Endometrial microvascular endothelial cells (primary cell): ENCODE measurements around the gene JOSD2. TPM values are rescaled to one million over a fixed set of nuclear protein-coding genes. Genes with fewer than 3 reads are reported as not detected.
"Not testable (repeated sequence)": the region's sequence is repeated elsewhere in the genome, so short reads cannot be mapped to it uniquely, and the experiment has no call there.

Experiments
- in situ Hi-C: cut with HindIII; loops from 2 replicates; pipeline ENCODE4 v1.10.0; 2017; ENCODE audit warnings: low sequenced_read_pairs, low pct_unique_long_range_greater_than_20kb; ENCODE audit errors: inconsistent ontology term
- total RNA-seq: library from RNA; depleted of rRNA; stranded (reverse); fragments of >200 nt; gene quantifications from one replicate; pipeline ENCODE4 v1.2.3, GENCODE V29; 2015; ENCODE audit errors: inconsistent ontology term

The JOSD2 gene
- total RNA-seq, 1 donor from 2014 or later: 25.9 TPM

DNA sequence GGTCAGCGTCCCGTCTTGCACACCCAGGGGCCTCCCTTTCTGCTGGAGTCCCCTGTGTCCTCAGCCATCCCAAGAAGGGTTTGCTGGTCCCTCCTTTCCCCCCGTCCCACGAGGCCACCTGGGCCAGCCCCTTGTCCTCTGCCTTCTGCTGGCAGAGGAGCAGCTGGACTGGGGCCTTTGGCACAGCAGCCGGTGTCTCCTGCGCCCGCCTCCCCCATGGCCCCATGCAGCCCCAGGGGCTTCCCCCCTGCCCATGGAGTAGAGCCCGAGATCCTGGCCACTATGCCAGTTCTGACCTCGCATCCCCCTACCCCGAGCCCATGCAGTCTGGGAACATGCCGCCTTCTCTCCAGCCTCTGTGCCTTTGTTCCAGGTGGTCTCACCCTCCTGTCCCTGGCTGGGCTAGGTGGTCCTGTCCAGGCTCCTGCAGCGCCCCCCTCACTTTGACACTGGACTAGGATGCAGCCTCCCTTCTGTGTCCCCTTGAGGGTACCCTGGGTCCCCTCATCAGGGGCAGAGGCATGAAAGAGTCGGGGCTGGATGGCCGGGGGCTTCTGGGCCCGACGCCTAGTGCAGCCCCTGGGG is 28.6 kb downstream of the JOSD2 start:
- in situ Hi-C loops: no loop called here

DNA sequence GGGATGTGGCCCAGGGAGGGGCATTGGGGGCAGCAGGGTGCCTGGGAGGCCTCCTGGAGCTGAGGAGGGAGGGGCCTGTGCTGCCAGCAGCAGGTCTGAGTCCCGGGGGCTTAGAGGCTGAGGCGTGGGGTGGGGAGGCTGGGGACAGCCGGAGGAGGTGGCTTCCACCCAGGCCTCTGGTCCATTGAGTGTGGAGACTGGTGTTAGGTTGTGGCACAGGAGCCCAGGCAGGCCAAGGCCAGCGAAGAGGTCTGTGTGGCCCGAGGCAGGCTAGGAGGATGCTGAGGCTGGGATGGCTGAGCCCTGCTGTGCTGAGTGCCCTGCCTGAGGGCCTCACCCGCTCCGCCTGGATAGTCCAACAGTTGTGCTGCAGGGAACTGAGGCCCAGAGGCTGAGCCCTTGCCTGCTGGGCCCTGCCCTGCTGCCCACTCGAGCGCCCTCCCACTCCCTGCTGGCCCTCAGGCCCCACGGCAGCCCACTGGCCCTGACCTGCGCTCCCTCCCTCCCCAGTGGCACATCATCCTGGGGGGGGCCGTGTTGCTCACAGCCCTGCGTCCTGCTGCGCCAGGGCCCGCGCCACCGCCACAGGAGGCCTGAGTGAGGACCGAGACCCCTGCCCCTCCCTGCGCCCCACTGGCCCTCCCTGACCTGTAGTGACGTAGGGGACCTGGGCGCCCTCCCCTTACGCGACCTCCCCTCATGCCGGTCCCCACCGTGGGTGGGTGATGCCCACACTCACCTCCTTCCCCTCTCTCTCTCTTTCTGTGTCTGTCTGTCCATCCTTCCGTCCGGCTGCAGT is 29.4 kb downstream of the JOSD2 start:
- in situ Hi-C loops: no loop called here

DNA sequence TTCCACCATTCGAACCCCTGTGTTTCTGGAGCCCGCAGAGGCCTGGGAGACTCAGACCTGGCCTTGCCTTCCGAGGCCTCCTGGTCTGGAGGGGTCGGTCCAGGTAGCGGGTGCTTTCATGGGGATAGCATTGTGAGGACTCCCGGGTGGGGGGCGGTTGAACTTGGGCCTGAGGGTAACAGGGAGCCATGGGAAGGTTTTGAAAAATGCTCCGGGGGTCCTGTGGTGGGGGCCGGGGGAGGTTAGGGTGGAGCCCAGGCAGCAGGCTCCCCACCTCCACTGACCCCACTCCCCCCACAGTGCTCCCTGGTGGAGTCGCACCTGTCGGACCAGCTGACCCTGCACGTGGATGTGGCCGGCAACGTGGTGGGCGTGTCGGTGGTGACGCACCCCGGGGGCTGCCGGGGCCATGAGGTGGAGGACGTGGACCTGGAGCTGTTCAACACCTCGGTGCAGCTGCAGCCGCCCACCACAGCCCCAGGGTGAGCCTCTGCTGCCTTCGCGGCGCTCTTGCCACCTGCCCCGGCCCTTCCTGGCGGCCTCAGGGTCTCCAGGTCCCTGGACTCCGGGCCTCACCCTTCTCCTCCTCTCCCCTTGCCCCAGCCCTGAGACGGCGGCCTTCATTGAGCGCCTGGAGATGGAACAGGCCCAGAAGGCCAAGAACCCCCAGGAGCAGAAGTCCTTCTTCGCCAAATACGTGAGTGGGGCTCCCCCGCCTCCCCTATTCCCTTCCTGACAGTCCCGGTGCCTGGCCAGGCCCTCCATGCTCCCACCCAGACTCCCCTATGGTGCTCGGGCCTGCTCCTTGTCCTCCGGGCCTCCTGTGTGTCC is 30.5 kb downstream of the JOSD2 start:
- in situ Hi-C loops: no loop called here

DNA sequence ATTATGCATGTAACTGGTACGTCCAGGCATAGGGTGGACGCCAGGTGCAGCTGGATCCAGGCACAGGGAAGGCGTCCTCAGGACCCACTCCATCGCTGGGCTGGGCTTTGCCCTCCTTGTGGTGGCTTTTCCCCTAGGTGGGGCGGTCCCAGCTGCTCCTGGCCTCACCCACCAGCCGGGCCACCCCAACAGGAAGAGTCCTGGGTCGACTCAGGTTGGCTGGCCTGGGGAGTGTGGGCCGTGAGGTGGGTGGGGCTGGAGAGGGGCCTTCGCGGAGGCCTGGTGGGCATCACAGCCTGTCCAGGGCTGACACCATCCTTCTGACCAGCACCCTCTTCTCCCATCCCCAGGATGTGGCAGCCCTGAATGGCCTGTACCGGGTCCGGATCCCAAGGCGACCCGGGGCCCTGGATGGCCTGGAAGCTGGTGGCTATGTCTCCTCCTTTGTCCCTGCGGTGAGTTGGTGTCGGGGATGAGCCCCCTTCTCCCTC is 31.2 kb downstream of the JOSD2 start:
- in situ Hi-C loops: no loop called here

DNA sequence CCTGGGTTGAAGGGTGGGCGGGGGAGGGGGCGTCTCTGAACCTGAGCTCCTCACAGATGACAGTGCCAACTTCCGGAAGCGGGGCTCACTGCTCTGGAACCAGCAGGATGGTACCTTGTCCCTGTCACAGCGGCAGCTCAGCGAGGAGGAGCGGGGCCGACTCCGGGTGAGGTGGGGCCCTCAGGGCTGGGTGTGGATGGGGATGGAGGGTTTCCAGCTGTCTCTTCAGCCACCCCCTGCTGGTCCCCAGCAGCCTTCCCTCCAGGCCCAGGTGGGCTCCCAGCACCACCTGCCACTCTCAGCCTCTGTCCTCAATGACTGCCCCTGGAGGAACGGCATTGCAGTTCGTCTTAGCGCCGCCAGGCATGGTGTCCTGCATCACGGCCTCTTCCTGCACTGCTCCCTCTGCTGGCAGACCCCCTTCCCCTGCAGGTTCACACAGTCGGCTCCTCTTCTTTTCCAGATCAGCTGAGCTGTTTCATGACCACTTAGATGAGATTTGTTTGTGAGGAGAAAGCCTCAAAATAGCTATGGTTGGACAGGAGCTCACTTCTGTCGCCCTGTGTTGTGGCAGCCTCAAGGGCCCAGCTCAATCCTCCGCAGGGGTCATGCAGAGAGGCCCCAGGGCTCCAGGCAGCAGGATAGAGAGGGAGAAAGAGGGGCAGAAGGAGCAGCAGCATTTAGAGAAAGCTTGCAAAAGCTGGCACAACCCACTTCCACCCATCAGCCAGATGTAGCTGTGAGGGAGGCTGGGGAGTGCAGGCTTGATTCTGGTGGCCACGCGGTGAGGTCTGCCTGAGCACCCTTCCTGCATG is 31.9 kb downstream of the JOSD2 start:
- in situ Hi-C loops: no loop called here

DNA sequence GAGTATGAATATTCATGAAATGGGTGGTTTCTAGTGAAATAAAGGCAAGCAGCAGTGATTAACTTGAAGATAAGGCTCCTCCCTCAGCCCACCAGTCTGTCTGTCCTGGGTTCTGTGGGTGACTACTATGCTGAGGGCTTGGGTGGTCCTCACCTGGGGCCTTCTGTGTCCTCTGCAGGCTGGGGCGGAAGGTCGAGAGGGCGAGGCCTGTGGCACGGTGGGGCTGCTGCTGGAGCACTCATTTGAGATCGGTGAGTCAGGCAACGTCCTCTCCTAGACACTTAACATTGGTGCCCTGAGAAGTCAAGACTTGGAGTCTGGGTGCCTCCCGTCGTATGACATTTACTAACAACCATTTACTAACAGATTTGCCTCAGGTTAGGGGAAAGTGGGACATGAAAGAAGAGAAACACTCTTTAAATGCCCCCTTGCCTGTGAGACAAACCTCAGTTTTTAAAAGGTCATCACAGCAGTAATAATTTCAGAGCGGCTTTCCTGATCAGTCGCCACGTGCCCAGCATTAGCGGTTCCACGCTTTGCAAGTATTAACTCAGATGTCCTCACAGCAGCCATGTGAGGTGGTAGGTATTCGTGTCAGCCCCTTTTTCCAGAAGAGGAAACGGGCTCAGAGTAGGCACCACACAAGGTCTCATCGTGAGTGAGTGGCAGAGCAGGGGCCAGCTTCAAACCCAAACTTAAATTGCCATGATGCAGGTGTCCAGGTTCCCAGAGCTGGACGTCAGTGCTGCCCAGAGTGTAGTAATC is 33.1 kb downstream of the JOSD2 start:
- in situ Hi-C loops: no loop called here

DNA sequence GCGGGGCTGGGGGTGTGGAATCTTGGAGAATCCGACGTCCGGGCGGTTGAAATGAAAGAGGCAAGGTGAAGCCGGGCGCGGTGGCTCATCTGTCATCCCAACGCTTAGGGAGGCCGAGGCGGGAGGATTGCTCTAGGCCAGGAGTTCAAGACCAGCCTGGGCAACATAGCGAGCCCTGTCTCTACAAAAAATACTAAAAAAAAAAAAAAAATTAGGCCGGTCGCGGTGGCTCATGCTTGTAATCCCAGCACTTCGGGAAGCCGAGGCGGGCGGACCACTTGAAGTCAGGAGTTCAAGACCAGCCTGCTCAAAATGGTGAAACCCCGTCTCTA is 34.1 kb downstream of the JOSD2 start:
- in situ Hi-C loops: no loop called here

DNA sequence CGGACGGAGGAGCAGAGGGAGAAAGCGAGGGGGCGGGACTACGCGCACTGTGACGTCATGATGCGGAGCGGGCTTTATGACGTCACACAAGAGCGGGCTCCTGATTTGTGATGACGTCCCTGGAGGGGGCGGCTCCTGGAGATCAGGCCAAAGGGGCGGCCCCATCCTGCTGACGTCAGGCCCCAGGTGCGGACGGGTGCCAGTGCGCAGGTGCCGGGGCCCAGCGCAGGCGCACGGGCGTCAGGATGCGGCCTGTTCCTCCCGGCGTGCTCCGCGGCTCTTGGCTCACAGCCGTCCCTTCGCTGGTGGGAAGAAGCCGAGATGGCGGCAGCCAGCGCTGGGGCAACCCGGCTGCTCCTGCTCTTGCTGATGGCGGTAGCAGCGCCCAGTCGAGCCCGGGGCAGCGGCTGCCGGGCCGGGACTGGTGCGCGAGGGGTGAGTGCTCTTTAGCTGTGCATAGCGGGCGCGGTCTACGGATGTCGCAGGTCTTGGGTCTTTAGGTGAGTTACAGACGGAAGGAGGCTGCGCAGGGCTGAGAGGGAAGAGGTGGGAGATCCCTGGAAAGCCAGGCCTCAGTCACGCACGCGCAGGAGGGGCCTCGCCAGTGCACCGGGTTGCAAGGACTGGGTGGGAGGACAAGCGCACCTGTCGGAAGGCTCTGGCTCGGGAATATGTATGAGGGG is 34.6 kb downstream of the JOSD2 start, which contains the start of the genes EMC10 and GARIN5A:
TSS of gene EMC10 (plus strand) at position 284 of the 683 bp plus-strand sequence. CDS start at position 322, 38 bp downstream.
TSS of gene GARIN5A (minus strand) at position 625 of the 683 bp plus-strand sequence. CDS start at position 165, 460 bp downstream.
- in situ Hi-C loops: no loop called here

DNA sequence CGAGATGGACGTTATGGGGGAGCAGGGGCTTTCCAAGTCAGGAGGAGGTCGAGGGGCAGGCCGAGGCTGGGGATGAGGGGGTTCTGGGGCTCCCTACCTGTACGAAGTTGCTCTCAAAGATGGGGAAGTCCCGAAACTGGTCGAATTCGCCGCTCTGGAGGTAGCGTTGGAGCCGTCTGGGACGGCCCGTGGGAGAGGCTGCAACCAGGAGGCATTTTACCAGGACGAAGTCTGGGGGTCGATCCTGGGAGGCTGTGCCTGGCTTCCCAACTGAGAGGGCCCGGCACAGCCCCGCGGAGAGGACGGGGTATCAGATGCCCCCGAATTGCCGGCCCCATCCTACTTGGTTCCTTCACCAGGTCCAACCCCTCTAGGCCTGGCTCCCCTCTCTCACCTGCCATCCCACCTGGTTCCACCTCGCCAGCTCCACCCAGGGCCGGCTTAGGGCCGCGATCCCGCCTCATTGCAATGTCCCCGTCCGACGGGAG is 35.2 kb downstream of the JOSD2 start:
- in situ Hi-C loops: no loop called here

DNA sequence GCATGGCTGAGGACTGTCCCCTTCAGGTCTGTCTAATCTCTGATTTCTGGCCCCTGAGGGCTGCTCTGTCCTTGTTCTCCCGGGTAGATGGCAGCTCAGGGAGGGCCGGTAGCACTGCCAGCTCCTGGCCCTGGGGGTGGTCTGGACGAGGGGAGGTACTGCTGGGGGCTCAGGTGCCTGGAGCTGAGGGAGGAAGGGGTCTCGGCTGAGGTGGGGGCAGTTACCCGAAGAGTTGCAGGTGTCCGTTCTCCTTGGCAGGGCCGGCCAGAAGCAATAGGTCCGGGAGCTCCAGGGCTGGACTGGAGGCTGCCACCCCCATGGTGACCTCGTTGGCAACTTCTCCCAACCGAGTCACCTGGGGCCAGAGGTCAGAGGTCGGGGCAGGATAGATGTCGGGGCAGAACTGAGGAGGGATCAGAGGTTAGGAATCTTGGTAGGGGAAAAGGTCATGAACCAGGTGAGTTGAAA is 35.9 kb downstream of the JOSD2 start:
- in situ Hi-C loops: no loop called here

DNA sequence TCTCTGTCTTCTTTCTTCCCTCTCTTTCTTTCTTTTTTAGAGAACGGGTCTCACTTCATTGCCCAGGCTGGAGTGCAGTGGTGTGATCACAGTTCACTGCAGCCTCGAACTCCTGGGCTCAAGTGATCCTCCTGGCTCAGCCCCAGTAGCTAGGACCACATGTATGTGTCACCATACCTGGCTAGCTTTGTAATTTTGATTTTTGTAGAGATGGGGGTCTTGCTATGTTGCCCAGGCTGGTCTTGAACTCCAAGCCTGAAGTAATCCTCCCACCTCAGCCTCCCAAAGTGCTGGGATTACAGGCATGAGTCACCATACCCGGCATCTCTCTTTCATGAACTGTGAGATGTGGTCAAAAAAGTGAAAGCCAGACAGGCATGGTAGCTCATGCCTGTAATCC is 37.7 kb downstream of the JOSD2 start:
- in situ Hi-C loops: not testable (repeated sequence)

DNA sequence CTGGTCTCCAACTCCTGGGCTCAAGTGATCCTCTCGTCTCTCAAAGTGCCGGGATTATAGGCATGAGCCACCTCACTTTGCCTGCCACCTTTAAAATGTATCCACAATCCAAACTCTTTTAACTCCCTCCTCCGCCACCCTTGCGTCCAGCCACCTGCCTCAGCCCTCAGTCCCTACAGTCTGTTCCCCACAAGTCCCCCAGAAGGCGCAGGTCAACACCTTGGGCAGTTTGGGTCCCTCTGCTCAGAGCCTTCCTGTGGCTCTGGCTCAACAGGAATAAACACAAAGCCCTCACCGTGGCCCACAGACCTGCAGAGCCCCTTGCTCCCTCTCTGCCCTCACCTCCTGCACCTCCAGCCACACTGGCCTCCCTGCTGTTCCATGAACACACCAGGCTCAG is 42.2 kb downstream of the JOSD2 start:
- in situ Hi-C loops: no loop called here

DNA sequence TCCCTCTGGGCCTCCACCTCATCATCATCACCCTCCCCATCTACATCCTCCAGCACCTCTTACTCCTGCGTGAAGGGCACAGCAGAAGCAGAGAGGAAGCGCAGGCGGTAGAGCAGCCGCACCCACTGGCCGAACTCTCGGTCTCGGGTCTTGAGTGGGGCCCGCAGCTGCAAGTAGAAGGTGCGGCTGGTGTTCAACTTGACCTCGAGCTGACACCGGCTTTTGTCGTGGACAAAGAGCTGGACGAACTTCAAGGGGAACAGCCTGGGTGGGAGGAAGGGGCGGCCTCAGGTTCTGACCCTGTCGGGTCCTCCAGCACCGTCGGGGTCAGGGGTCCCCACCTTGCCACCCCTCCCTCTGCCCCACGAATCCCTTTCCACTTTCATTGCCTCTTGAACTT is 43.4 kb downstream of the JOSD2 start:
- in situ Hi-C loops: no loop called here

DNA sequence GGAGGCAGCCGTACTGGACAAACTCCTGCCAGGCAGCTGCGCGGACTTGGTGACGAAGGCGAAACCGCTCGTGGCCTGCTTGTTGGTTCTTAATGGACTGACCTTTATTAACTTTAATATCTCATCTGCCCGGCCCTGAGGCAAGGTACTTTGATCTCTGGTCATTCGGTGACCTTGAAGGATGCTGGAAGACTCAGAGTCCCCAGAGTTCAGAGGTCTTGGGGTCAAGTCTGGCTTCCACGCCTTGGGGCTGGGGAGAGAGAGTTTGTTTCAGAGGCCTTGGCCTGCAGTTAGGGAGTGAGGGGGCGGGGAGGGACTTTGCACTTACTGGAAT is 44.3 kb downstream of the JOSD2 start:
- in situ Hi-C loops: no loop called here

DNA sequence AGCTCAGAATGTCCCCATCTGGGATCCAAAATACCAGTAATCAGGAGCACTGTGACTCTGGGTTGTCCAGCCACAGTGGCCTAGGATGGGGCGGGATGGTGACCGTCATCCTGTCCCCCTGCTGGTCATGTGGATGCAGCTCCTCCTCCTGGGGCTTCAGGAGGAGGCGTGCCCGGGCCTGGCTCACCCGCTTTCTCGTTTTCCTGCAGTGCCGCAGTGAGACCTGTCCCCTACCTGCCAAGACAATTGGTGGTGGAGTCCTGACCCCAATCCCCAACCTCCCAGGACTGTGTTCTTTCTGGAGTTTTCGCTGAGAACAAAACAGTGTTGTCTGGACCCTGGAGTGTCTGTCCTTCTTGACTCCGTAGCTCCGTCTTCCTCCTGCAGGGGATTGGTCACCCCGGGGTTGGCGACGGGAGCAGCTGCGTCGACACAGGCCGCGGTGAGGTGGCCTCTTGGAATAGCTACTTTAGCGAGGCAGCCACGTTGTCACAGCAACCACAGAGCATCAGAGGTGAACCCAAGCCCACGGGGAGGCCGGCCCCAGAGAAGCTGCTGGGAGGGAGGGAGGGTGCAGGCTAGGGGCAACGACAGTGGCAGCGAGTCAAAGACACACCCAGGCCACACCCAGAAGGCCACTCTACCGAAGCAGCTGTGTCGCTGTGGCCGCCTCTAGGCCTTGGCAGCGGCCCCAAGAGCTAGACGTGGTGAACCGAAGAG is 44.8 kb downstream of the JOSD2 start:
- in situ Hi-C loops: no loop called here

DNA sequence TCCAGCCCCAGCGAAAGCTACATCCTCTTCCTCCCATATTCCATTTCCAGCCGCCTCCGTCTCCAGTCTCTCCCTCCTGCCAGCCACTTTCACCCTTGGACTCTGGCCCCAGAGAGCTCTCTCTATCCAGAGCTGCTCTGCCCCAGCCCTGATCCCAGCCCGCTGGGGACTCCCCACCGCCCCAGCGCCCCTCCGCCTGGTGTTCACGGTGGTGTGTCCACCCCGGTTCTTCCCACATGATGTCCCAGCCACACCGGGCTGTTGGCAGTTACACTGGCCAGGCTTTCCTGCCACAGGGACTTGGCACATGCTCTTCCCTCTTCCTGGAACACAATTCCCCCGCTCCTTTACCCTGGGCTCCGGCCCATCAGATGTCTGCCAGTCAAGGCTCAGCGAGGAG is 46.0 kb downstream of the JOSD2 start:
- in situ Hi-C loops: no loop called here

DNA sequence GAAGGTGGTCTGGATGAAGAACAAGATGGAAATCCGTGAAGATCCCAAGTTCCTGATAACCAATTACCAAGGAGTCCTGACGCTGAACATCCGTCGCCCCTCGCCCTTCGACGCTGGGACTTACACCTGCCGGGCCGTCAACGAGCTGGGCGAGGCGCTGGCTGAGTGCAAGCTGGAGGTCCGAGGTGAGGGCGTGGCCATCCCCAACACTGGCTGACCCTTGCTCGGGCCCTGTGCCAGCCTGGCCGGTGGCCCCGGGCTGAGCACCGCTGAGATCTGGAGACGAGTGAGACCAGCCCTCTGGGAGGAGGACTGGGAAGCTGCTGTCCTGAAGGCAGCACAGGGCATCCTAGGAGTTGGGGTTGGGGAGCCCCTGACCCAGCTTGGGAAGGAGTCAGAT is 46.6 kb downstream of the JOSD2 start:
- in situ Hi-C loops: no loop called here
